Prostate gland (tissue), 2 donors: Measurements from ENCODE around the gene IQCE. TPM values are rescaled to one million over a fixed set of nuclear protein-coding genes. Genes with fewer than 3 reads are reported as not detected.

Experiments used
- DNase-seq: peaks from one replicate; pipeline ENCODE4 v3.0.0-alpha.2; 2019; ENCODE audit warnings: low spot score
- H3K27ac ChIP-seq, 2 donors: fragments of 200-600 bp; sonication (generic); 2 replicates each; pipeline ENCODE4 v1.5.1; 2017 to 2019
- H3K27me3 ChIP-seq: fragments of 200-600 bp; sonication (generic); replicated peaks from 2 replicates; pipeline ENCODE4 v1.5.1; 2019; ENCODE audit not compliant: insufficient read depth
- H3K36me3 ChIP-seq, 2 donors: fragments of 200-600 bp; sonication (generic); 1 replicate in 1 of 2; 2 replicates in 1 of 2; pipeline versions ENCODE4 v1.5.1 to v1.8.1; 2017 to 2019
- H3K4me1 ChIP-seq: fragments of 200-600 bp; sonication (generic); replicated peaks from 2 replicates; pipeline ENCODE4 v1.5.1; 2019
- H3K4me3 ChIP-seq, 2 donors: fragments of 200-600 bp; sonication (generic); 2 replicates each; pipeline ENCODE4 v1.5.1; 2017 to 2019
- H3K9me3 ChIP-seq: fragments of 200-600 bp; sonication (generic); 2 replicates; pipeline ENCODE4 v1.5.1; 2017
- POLR2A ChIP-seq: fragments of 450-650 bp; IDR thresholded peaks from one replicate; pipeline ENCODE4 v1.6.1; 2016; ENCODE audit warnings: antibody characterized with exemption, mild to moderate bottlenecking
- POLR2AphosphoS5 ChIP-seq: sonication (generic); formaldehyde crosslinking; IDR thresholded peaks from one replicate; pipeline ENCODE4 v1.6.1; 2017; ENCODE audit warnings: antibody characterized with exemption
- WGBS: methylation state at CpG from one replicate; pipeline ENCODE4 v1.1.5; 2018; 5-methylcytosine and 5-hydroxymethylcytosine counted together
- intact Hi-C: fragments of 100-400 bp; cut with DNase I; formaldehyde crosslinking; loops from one replicate; pipeline ENCODE4 v1.14.2; 2022
- total RNA-seq, 2 donors: library from RNA; depleted of rRNA; stranded (reverse); fragments of >200 nt; gene quantifications; one replicate each; pipeline ENCODE4 v1.1.0, GENCODE V29; 2016
- TF ChIP-seq, protein P1 (sequence below), 4 experiments: fragments of 200-600 bp in 2 of 4; fragments of 450-650 bp in 2 of 4; sonication (generic) in 2 of 4; IDR thresholded peaks; 1 replicate in 3 of 4; 2 replicates in 1 of 4; pipeline ENCODE4 v1.5.1; 2016 to 2019; ENCODE audit warnings: antibody characterized with exemption in 4 of 4, mild to moderate bottlenecking in 2 of 4, moderate library complexity in 2 of 4

Gene IQCE
- total RNA-seq, 2 donors from 2014 or later, result 20.2 to 41.9 TPM

DNA sequence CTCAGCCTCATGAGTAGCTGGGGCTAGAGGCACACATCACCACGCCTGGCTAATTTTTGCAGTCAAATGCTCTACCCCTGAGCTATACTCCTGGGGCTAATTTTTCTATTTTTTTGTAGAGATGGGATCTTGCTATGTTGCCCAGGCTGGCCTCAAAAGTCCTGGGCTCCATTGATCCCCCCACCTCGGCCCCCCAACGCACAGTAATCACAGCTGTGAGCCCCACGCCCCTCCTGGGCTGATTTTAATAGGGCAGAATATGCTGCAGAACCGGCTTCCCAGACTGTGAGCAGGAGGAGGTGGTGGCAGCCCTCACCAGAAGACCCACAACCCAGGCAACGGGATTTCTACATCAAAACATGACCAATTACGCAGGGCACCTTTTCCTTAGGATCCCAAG lies 18.6 kb upstream of the IQCE start:
- no peak for DNase-seq
- intact Hi-C loops, result no loop called here
- Histone ChIP-seq H3K27ac (no peak overlapping the region), H3K4me1 (no peaks in the 10 kb centered on the region), H3K9me3 (no peaks in the 10 kb centered on the region), H3K4me3 (no peak overlapping the region), H3K27me3 (no peaks in the 10 kb centered on the region), H3K36me3 (peaks cover 18 to 38% of the 10 kb centered on the region in 2 donors)
- WGBS, result 78% methylated on average over 7 of the region's 7 CpGs
- TF ChIP-seq POLR2AphosphoS5, result no peak
- TF ChIP-seq, protein P1, sequence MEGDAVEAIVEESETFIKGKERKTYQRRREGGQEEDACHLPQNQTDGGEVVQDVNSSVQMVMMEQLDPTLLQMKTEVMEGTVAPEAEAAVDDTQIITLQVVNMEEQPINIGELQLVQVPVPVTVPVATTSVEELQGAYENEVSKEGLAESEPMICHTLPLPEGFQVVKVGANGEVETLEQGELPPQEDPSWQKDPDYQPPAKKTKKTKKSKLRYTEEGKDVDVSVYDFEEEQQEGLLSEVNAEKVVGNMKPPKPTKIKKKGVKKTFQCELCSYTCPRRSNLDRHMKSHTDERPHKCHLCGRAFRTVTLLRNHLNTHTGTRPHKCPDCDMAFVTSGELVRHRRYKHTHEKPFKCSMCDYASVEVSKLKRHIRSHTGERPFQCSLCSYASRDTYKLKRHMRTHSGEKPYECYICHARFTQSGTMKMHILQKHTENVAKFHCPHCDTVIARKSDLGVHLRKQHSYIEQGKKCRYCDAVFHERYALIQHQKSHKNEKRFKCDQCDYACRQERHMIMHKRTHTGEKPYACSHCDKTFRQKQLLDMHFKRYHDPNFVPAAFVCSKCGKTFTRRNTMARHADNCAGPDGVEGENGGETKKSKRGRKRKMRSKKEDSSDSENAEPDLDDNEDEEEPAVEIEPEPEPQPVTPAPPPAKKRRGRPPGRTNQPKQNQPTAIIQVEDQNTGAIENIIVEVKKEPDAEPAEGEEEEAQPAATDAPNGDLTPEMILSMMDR (IDR thresholded peaks at IDR 0.05), result no peak
- no peak for TF ChIP-seq POLR2A

DNA sequence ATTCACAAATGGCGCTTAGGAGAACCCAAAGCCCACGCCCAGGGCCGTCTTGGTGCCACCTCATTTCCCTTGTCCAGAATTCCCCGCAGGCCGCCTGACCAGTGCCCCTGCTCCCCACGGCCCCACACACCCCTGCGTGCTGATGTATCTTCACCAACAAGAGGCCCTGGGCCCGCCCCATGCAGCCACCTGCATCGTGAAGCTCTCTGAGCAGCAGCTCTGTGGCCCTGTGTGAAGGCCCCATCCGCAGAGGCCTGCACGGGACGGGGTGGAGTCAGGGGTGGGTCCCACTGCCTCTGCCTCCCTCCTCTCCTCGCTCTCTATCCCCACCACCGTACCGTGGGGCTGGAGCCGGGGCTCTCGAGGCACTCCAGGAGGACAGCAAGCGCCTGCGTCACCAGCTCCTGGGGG lies 18.1 kb upstream of the IQCE start:
- Histone ChIP-seq H3K9me3 (no peaks in the 10 kb centered on the region), H3K36me3 (peaks cover 18 to 38% of the 10 kb centered on the region in 2 donors), H3K27ac (no peak overlapping the region), H3K4me3 (no peak overlapping the region), H3K4me1 (no peaks in the 10 kb centered on the region), H3K27me3 (no peaks in the 10 kb centered on the region)
- TF ChIP-seq, protein P1 (IDR thresholded peaks at IDR 0.05), result no peak
- TF ChIP-seq POLR2A (no peak), POLR2AphosphoS5 (no peak)
- intact Hi-C loops, result no loop called here
- 72% methylated on average over 12 of the region's 19 CpGs for WGBS
- no peak for DNase-seq

DNA sequence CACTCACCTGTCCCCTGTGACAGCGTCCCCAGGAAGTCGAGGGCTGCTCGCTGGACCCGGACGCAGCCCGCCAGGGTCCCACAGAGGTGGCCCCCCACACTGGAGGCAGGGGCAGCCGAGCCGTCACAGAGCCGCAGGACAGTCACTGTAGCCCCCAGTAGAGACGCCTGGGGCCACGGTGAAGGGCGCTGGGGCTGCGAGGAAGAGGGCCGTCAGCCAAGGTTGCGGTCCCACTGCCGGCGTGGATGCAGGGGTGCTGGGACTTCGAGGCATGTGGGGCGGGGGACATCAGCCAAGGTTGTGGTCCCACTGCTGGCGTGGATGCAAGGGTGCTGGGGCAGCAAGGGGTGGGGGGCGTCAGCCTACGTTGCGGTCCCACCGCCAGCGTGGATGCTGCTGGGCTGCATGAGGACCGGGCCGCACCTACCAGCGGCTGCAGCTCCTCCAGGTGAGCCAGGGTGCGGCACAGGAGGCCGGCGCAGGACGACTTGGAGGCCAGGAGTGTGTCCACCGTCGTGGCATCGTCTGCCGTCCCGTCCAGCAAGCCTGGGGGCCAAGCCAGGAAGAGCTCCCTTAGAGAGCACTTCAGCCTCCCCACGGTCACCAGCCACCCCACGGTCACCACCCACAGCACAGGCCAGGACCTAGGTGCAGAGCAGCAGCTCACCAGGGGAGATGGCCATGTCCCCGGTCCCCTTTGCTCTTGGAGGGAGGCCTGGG lies 17.3 kb upstream of the IQCE start:
- H3K36me3 ChIP-seq, result peaks cover 18 to 40% of the 10 kb centered on the region in 2 donors
- no peak overlapping the region for H3K27ac ChIP-seq
- H3K4me1 ChIP-seq, result no peaks in the 10 kb centered on the region
- no peak overlapping the region for H3K4me3 ChIP-seq
- H3K9me3 ChIP-seq, result no peaks in the 10 kb centered on the region
- TF ChIP-seq, protein P1 (IDR thresholded peaks at IDR 0.05), result no peak
- TF ChIP-seq POLR2AphosphoS5 (no peak), POLR2A (no peak)
- no peak for DNase-seq
- no peaks in the 10 kb centered on the region for H3K27me3 ChIP-seq
- 93% methylated on average over 22 of the region's 40 CpGs for WGBS
- intact Hi-C loops, result no loop called here

DNA sequence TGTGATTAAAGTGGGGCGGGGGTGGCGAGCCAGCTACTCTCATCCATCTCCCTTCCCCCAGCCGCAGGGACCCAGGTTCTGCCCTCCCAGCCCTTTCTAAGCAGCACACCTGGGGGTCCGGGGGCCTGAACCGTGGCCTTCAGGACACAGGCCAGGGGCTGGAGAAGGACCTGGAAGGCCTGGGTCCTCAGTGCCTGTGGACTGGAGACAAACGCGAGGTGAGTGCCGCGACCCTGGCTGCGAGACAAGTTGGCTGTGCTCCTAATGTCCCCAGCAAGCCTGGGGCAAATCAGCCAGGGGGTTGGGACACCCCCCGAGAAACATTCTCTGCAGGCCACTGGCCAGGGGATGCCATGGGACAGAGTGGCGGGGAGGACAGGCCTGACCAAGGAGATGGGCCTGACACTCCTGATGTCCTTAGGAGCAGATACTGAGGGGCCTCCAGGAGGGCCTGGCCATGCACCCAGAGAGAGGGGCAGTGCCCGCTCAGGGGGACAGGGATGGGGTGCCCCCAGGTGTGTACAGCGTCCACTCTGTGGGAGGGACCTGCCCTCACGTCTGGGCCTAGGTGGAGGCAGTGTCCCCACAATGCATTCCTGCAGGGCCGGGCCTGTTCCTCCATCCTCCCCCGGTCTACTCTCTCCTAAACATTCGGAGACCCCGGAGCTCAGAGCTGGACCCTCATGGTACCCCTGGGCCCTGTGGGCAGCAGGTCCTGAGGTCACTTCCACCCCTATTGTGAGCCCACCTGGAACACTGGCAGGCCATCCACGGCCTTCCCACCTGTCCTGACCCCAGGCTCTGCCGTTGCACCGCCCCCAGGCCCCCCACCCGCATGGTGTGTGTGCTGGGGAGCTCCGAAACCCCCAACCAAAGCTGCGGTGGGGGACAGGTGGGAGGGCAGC lies 16.5 kb upstream of the IQCE start:
- DNase-seq, result no peak
- Histone ChIP-seq H3K4me1 (no peaks in the 10 kb centered on the region), H3K27me3 (no peaks in the 10 kb centered on the region), H3K4me3 (no peak overlapping the region), H3K36me3 (peaks cover 24 to 44% of the 10 kb centered on the region in 2 donors), H3K9me3 (no peaks in the 10 kb centered on the region), H3K27ac (no peak overlapping the region)
- TF ChIP-seq POLR2A, result no peak
- no peak for TF ChIP-seq POLR2AphosphoS5
- TF ChIP-seq, protein P1 (IDR thresholded peaks at IDR 0.05), result no peak
- intact Hi-C loops, result no loop called here
- 85% methylated on average over 25 of the region's 25 CpGs for WGBS
